GM18499 (cell line): ENCODE data around the gene FLOT1.

Experiments used
- ATAC-seq: cut with Tn5 transposase; IDR thresholded peaks from one replicate; pipeline ENCODE4 v1.9.1; 2021; ENCODE audit warnings: moderate number of reproducible peaks; ENCODE audit not compliant: insufficient read depth, unreplicated experiment

FLOT1 gene, protein sequence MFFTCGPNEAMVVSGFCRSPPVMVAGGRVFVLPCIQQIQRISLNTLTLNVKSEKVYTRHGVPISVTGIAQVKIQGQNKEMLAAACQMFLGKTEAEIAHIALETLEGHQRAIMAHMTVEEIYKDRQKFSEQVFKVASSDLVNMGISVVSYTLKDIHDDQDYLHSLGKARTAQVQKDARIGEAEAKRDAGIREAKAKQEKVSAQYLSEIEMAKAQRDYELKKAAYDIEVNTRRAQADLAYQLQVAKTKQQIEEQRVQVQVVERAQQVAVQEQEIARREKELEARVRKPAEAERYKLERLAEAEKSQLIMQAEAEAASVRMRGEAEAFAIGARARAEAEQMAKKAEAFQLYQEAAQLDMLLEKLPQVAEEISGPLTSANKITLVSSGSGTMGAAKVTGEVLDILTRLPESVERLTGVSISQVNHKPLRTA

DNA sequence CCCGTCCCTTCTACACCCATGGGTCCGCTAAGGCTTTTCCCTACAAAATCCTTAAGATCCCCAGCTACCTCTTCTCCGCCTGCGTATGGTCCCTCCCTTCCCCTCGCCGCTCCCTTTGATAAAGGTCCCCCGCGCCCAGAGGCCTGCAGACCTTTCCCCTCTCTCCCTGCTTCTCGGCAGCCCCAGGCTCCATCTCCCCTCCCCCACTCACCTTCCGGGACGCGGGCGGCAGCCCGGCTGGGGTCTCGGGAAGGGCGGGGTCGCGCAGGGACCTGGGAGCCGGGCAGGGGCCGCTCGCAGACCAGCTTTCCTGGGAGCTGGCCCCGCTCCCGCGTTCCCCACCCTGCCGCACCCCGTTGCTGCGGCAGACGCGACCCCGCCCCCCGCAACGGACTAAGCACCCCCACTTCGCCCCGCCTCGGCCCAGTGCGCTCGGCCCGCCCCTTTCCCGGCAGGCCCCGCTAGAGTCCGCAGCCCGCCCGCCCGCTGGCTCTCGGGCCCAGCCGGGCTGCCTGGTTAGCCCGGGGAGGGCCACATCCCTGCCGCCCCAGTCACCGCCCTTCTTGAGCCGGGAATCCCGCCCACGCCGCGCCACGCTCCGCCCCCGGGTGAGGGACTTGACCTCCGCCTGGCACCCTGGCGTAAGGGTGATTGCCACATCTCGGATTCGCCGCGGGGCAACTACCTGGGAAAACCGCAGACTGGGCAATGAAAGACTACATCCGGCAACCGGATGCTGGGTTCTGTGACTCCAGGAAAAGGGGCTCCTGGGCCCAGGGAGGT is at the start of gene FLOT1:
TSS of gene FLOT1 (minus strand) at position 372 of the 783 bp plus-strand sequence. CDS start 498 bp downstream, outside the sequence.
- ATAC-seq: no peak

DNA sequence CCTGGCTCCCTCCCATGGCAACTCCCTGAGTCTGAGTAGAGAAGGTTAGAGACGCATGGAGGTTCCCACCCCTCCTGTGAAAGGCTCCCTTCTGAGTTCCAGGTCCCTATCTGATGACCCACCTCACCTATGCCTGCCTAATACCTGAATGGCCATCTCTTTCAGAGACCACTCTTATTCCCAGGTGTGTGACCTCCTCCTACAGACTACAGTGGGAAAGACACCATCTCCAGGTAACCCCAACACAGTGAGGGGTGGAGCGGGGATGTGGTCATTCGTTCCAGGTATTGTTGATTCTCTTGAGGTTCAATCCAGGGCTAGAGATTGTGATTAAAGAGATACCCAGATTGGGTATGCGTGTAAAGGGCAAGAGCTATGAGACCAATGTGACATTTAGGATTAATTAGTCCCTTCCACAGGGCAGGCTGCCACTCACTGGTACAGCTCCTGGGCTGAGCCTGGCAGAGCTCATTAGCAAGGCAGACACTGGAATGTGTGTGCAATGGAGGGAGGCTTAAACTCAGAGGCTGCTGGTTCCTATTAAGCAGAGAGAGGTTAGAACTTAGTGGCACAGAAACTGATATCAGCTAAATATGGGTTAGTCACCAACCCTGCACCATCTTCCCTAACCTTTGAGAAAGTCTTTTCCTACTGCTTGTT is 48.4 kb upstream of the FLOT1 start:
- ATAC-seq: no peak

DNA sequence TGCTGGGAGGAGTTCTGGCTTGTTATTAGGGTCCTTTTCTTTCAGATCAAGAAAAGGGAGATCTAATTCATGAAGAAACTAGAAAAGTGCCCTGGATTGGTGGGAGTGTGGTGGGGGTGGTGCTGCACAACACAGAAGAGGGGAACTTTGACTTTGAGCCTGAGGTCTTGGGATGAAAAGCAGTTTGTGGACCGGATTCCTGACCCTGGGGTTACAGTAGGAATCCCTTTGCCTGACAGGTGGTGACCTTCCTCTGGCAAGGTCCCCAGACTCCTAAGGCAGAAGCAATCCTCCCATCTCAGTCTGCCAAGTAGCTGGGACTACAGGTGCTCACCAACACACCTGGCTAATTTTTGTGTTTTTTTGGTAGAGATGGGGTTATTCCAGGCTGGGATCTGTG is 47.1 kb upstream of the FLOT1 start:
- no peak for ATAC-seq

DNA sequence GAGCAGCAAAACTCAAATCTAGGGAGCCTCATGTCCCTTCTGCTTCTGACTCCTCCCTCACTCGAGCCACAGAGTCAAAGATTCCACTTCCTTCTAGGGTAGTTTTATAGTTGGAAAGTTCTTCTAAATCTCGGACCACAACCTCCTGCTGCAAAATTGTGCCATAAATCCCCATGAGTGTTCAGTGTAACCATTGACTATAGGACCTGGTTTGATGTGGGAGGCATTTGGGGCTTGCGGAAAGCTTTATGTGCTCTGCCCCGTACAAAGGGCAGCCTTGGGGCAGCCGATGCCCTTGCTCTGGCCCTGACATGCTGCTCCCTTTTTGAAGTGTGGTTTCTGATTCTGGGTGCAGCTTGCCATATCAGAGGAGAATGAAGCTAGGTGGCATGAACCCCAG is 45.5 kb upstream of the FLOT1 start:
- no peak for ATAC-seq

DNA sequence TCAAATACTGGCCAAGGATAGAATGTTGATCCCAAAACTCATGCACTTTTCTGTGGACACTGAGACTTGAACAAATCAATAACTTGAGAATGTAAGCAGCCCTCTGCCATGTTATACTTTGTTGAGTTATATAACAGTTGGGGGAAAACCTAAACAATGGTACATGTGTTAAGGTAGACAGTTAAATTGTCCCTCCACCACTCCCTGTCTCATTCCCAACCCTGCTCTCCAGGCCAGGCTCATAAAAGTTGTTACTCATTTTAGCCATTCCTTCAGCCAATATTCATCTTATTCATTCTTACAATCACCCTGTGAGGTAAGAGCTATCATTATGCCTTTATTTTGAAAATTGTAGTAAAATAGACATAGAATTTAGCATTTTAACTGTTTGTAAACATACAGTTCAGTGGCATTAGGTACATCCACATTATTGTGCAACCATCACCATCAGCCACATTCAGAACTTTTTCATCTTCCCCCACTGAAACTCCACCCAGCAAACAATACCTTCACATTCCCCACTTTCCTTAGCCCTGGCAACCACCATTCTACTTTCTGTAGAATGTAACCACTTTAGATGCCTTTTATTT is 40.0 kb upstream of the FLOT1 start:
- no peak for ATAC-seq

DNA sequence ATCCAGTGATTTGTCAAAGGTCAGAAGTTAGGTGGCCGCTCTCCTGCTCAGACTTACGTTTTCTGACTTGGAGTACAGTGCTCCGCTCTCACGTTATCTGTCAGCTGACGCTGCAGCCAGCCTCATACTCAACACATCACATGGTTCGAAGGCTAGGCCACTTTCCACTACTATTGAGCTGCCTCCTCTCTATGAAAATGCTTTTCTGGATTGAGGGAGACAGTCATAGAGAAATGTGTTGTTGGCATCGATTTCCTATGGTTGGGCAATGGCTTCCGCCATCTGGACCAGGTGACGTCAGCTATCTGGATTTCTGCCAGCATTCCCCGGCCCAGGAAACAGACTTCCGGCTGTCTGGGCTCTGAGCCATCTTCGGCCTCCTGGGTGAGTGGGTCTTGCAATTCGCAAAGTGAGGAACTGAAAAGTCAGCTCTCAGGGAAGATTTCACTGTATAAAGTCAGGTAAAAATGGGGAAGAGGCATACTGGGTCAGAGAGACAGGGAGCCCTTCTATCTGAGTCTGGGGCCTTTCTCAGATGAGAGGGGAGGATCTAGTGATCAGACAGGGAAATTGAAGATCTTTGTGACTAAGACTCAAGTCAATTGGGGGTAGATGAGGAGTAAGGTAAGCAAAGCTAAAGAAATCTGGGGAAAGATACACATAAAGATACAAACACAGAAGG is 39.4 kb upstream of the FLOT1 start:
- ATAC-seq: no peak

DNA sequence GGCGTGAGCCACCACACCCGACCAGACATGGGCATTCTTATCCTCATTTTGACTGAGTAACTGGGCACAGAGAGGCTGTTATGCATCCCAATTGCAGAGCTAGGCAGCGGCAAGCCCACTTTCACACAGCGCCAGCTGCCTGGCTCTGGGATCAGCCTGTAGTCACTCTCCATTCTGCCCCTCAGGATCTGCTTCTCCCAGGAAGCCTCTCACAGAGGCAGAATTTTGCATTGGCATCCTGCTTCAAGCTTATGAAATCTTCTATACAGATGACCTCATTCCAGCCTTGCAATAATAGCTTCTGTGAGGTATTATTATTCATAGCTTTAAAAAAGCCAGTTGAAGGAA is 38.9 kb upstream of the FLOT1 start:
- no peak for ATAC-seq

DNA sequence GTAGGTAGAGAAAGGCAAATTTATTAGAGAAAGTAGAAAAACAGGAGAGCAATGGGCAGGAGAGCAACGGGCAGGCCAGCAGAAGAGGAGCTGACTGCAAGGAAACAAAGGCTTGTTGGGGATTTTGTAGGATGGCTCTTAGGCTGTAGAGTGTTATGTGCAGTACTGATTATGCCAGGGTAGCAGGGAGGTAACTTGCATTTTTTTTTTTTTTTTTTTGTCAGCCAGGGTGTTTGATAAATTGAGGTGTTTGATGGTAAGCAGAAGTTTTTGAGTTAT is 38.1 kb upstream of the FLOT1 start:
- no peak for ATAC-seq

DNA sequence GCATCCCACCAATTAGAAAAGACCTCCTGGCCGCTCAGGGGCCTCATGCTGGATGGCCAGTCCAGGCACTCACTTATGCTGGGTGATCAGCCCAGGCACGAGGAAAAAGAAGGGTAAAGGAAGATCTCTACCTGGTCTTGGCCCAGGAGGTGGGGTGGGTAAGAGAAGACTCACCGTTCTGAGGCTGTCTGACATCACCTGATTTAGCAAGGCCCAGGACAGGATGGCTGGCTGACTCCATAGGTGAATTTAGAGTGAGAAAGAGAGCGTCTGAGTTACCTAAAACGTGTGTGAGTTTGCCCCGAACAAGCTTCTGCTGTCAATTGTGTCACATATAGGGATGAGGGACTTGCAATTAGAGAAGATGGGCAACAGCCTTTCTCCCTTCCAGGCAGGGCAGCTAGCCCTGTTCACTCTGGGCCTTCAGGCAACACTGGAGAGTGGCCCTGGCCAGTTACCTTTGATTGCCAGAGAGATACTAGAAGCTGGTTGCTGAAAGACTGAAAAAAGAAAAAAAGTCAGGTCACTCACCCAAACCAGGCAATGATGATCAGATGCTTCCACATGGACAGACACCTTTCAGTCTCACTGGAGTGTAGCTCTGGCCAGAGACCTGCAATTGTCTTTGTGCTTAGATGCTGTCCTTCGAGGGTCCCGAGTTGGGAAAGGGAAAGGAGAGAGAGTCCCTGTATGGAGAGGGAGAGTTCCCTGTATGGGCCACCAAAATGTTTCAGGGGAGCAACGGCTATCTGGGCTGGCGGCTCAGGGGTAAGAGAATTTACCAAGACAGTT is 37.6 kb upstream of the FLOT1 start:
- ATAC-seq: no peak

DNA sequence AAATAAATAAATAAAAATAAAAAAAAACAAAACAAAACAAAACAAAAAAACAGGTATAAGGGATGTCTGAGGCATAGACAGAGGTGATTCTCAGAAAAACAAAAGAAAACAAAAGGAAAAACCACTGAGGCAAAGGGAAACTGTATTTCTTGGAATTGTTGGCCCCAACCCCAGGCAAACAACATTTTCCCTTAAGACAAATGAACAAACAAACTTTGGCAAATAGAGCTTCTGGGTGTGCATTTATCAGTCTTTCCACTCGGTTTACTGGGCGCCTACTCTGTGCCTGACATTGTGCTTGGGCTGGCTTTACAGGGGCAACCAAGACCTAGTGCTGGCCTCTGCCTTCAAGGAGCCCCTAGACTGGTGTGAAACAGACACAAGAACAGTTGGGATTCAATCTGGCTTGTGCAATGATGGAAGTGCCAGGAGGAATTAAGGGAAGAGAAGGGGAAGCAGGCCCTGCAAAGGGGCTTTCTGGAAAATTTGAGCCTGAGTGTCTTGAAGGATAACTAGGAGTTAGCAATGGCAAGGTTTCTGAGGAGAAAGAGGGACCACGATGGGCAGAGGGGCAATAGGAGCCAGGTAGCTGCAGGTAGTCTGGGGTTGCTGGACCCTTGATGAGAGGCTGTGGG is 35.6 kb upstream of the FLOT1 start:
- ATAC-seq: no peak

DNA sequence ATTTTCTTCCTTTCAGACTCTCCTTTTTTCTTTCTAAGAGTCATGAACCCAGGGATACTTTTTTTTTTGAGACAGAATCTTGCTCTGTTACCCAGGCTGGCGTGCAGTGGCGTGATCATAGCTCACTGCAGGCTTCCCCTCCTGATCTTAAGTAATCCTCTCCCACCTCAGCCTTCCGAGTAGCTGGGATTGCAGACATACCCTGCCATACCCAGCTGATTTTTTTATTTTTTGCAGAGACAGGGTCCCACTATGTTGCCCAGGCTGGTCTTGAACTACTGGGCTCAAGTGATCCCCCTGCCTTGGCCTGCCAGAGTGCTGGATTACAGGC is 34.6 kb upstream of the FLOT1 start:
- ATAC-seq: no peak

DNA sequence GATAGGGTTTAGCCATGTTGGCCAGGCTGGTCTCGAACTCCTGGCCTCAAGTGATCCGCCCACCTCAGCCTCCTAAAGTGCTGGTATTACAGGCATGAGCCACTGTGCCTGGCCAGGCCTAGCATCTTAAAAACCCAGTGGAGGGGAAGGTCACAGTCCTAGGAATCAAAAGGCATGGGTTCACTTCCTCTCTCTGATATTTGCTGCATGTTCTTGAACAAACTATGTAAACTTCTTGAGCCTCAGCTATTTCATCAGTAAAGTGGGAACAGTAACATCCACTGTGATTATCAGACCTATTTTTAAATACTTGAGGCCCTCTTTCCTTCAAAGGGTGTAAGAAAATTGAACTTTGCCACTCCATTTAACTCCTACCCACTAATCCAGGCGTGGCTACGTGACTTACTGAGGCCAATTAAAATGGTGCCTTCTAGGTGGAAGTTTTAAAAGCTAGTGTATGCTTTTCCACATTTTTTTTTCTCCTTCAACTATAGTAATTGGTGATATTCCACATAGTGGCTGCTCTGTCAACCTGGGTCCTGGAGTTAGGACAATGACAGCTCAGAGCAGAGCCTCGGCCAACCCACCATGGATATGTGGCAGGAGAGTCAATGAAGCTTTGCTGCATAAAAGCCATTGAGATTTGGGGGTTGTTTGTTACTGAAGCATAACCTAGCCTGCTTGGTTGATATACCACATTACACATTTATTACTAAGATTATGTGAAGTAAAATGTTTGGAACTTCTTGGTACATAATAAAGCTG is 34.1 kb upstream of the FLOT1 start:
- ATAC-seq: no peak

DNA sequence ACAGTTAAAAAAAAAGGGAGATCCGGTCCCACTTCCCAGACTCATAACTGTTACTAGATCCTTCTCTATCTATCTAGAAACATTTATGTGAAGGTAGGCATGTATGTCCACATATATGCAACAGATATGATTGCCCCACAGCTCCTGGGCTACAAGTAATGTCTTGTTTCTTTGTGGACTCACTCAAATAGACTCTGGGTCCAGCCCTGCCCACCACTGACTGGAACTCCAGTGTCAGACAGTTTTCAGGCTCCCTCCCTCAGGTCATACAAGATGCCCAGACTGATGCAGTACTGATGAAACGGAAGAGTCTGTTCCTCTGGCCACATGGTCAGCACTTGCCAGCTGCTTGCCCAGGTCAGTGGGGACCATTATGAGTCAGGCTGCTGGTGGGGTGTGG is 32.6 kb upstream of the FLOT1 start:
- ATAC-seq: no peak

DNA sequence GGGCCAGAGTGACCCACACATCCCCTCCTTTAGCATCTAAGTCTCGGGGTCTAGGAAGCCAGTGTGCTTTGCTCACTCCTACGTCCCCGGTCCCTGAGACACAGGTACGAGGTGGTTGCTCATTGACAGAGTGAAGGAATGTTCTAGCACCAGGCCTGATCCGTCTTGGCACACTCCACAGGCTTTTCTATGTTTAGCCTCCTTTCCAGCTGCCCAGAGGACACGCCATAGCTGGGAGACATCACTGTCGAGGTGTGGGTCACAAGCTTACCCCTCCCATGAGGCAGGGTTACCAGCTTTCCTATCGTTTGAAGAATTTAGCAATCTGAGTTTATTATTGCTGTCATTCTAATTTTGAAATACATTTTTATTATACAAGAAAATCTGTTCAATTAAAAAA is 32.2 kb upstream of the FLOT1 start:
- no peak for ATAC-seq

DNA sequence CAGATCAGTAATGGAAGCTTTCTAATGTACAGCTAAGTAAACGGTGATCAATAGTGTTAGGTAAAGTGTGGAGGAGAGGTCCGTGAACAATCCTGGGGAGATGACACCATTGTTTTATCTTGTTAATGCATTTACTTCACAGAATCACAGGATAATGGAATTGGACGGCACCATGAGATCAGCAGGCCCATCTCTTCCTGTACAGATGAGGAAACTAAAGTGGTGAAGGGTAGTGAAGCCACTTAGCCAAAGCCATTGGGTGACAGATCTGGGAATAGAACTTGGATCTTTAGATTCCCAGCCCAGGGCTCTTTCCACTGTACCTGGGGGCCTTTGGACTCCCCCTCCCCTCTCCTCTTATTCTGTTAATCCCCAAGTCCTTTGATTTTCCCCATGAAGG is 28.1 kb upstream of the FLOT1 start:
- ATAC-seq: no peak

DNA sequence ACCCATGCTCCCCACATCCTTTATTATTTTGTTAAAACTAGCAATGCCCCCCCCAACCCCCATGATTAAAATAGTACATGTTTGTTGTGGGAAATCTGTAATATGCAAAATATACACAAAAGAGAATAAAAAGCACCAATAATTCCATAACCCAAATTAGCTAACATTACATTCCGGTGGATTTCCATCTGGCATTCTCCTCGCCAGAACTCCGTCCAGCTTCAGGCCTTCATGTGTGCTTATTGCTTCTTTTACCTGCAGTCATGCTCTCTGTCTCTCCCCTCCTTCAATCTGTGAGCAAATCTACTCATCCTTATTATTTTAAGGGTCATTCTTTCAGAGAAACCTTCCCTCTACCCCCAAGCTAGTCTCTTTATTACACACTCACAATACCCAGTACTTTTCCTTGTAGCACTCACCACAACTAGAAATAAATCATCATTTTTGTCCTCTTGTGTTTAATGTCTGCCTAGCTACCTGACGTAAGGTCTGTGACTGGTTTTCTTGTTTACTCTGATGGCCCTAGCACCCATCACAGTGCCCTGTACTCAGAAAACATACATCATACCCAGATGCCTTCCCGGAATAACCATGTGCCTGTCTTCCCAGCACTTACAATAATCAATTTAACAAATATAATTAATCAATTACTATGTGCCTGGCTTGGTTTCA is 27.5 kb upstream of the FLOT1 start:
- no peak for ATAC-seq

DNA sequence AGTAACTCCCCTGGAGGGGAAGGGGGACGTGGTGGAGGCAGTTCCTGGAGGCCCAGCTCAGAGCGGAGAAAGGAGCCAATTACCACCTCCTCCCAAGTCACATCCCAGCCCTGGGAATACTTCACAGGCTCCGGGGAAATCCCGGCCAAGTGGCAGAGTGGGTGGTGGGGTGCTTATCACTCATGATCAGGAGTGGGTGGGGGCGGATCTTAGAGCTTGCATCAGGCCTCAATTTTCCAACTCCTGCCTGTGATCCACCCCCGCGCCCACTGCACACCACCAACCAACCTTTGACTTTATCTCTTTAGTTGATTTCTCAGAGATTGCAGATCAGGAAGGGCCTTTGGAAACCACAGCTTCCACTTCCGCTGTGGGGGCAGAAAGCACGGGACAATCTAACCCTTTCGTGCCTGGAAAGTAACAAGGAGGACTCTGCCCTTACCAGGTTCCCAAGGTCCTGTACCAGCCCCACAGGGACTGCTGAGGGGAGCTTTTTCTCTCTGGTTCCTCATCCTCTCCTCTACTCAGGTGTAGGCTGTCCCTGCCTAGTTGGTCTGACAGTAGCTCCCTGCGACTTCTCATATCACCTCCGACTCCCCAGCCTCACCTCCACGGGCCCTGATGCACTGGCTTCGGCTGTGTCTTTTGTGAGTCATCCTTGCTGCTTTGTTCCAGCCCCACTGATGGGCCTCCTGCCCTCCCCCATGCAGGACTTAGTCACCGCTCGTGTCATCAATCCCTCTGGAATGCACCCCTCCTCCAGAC is 26.8 kb upstream of the FLOT1 start:
- no peak for ATAC-seq
